LNCaP clone FGC (cell line): Measurements from ENCODE around the gene PLXNC1.

ENCODE experiments used
- DNase-seq: peaks from one replicate; pipeline ENCODE4 v3.0.0-alpha.2; 2011; ENCODE audit warnings: low read depth
- H3K4me3 ChIP-seq: 2 replicates; pipeline ENCODE4 v1.5.1; 2011; ENCODE audit warnings: mild to moderate bottlenecking, low read depth, low read length, control low read depth
- TF ChIP-seq, protein P1 (sequence below): IDR thresholded peaks from 2 replicates; pipeline ENCODE4 v1.5.1; 2012; ENCODE audit warnings: mild to moderate bottlenecking; ENCODE audit not compliant: control insufficient read depth, insufficient read depth; ENCODE audit errors: extremely low read depth

The PLXNC1 gene

DNA sequence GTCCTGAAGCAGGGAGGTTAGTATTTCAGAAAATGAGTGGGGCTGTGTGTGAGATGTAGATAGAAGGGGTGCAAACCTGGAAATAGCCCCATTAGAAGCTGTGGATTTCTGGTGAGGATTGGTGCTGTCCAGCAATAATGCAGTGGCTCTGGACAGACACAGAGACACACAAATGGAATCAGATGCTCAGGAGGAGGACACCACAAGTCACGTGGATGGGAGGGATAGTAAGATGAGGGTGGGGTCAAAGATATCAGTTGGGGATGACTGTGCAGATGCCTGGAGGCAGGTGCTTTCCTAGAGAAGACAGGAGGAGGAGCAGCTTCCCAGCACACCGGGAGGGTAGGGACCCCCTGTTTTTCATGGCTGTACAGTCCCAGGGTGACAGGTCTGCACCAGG is 136.5 kb downstream of the PLXNC1 start:
- no peak for DNase-seq
- H3K4me3 ChIP-seq: no peak overlapping the region
- TF ChIP-seq, protein P1, sequence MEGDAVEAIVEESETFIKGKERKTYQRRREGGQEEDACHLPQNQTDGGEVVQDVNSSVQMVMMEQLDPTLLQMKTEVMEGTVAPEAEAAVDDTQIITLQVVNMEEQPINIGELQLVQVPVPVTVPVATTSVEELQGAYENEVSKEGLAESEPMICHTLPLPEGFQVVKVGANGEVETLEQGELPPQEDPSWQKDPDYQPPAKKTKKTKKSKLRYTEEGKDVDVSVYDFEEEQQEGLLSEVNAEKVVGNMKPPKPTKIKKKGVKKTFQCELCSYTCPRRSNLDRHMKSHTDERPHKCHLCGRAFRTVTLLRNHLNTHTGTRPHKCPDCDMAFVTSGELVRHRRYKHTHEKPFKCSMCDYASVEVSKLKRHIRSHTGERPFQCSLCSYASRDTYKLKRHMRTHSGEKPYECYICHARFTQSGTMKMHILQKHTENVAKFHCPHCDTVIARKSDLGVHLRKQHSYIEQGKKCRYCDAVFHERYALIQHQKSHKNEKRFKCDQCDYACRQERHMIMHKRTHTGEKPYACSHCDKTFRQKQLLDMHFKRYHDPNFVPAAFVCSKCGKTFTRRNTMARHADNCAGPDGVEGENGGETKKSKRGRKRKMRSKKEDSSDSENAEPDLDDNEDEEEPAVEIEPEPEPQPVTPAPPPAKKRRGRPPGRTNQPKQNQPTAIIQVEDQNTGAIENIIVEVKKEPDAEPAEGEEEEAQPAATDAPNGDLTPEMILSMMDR: no peak

DNA sequence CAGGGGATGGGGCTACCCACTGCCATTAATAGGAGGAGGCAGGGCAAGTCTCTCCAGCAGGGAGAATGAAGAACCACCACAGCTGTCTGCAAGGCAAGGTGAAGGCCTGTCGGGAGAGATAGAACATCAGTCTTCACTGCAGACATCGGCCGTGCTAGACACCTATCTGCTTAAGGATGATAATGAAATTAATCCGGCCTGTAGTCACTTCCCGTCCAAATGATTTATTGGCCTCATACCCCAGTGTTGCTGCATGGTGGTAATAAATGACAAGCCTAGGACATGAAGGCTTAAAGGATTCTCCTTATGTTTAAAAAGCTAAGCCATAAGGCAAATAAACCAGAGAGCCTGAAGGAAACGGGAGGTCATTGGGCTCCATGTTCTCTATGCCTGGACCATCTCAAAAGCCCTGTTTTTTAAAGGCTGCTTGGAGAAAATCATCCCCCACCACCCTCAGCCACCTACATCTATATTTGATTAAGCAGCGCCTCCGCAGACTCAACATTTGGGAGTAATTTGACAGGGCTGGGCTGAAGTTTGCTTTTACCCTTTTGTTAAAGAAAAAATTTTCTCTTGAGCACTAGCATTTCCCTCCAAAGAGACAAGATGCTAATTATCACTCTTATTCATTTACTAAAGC is 137.7 kb downstream of the PLXNC1 start:
- TF ChIP-seq, protein P1: no peak
- H3K4me3 ChIP-seq: no peak overlapping the region
- no peak for DNase-seq

DNA sequence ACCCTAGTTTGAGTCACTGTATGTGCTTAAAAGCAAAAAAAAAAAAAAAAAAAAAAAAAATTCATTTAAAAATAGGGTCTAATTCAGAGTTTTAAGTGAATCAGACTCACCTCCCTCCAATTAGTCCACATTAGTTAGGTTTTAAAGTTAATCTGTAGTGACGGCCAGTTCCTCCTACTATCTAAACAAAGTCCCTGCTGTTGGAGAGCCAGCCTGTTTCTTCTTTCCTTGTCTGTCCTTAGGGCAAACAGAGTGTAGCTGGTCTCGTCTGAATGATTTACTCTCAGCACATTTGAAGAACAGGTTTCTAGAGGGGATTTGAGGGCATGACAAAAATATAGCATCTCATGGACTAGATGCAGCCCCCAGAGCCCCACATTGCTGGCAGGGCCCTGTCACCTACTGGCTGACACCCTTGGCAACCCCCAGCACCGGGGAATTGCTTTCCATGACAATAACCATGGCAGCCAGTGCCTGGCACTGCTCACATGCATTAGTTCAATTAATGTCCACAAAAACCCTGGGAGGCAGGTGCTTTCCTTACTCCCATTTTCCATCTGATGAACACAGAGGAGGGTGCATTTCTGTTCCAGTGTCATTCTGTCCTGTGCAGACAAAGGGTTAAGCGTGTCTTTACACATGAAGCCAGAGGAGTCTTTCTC is 138.3 kb downstream of the PLXNC1 start:
- no peak overlapping the region for H3K4me3 ChIP-seq
- no peak for DNase-seq
- TF ChIP-seq, protein P1: no peak

DNA sequence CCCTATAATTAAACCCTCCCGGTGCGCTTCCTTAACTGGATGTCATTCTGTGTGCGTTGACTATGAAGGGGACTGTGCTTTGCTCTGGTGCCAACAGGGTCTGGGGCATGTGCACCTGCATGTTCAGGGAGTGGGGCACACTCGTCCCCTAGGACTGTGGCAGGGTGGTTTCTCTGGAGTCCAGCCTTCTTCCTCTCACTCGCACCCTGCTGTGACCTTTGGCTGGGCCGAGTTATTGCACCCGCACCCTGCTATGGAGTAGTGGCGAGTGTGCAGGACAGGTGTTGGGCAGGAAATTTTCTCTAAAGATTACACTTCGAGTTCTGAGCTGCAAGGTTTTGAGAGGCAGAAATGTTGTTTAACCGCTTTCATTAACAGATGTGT is 138.9 kb downstream of the PLXNC1 start:
- DNase-seq: no peak
- TF ChIP-seq, protein P1: no peak
- H3K4me3 ChIP-seq: no peak overlapping the region

DNA sequence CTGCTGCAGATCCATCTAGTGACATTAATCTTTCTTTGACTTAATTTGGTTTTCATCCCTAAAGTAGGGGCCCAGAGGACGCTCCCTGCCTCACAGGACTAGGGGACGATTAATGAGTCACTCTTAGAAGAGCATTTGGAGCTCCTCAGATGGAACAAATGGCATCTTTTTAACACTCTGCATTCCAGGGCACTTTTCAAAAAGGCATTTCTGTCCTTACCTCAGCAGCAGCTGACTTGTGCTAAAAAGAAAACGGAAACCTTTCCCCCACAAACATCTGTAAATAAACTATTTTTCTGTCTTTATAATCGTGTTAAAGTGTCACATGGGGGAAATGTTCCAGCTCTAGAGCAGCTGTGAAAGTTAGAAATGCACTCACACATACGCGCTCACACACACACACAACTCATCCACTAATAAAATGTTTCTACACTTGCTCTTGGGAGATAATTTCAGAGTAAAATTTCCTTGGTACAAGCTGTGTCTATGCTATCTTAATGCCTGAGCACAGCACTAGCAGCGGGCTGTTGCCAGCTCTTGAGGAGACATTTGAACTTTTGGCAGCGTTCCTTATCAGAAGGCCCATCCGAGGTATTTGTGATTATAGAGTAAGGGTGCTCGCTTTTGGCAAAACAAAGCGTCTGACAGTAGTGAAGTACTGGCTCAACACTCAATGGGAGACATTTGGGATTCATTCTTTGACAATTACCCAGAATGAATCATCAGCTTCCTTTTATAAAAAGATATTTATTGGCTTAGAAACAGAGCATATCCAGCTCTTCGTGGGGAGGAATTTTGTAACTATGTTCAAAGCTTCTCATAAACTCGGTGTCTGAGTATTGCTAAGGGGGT is 141.3 kb downstream of the PLXNC1 start:
- H3K4me3 ChIP-seq: no peak overlapping the region
- TF ChIP-seq, protein P1: no peak
- DNase-seq: no peak

DNA sequence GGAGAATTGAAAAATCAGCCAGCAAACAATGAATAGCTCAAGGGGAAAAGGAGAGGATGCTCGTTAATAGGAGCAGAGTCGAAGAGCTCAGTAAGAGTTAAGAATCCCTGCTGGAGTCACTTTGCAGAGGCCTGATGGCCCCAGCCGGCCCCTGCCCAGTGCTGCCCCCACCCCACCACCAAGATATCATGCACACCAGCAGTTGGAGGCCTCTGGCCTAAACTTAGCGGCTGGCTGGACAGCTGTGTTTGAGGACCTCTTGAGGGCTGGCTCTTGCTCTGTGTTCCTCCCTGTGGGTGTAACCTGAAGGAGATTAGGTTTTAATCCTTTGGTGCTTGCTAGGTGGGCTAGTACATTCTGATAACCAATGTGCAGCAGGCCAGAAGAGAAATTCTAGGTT is 142.0 kb downstream of the PLXNC1 start:
- TF ChIP-seq, protein P1: no peak
- no peak overlapping the region for H3K4me3 ChIP-seq
- no peak for DNase-seq
